Chondrocyte (in vitro differentiated cells): ENCODE measurements around the gene EFL1. TPM values are rescaled to one million over a fixed set of nuclear protein-coding genes. Genes with fewer than 3 reads are reported as not detected.

Experiments used
- DNase-seq: peaks from one replicate; pipeline ENCODE4 v3.0.0; 2021; ENCODE audit warnings: mixed read lengths, low spot score
- H3K27ac Mint-ChIP-seq: one replicate; pipeline ENCODE4 v1.8.0; 2021; ENCODE audit warnings: mild to moderate bottlenecking, moderate library complexity, mixed read lengths; ENCODE audit not compliant: unreplicated experiment
- H3K27me3 Mint-ChIP-seq: 2 replicates; pipeline ENCODE4 v1.8.0; 2021; ENCODE audit warnings: low read depth, mixed read lengths
- H3K36me3 Mint-ChIP-seq: 2 replicates; pipeline ENCODE4 v1.8.0; 2021; ENCODE audit warnings: low read depth, mixed read lengths
- H3K4me1 Mint-ChIP-seq: 2 replicates; pipeline ENCODE4 v1.8.0; 2021; ENCODE audit warnings: low read depth, mild to moderate bottlenecking, mixed read lengths
- H3K4me3 Mint-ChIP-seq: one replicate; pipeline ENCODE4 v1.8.0; 2021; ENCODE audit warnings: mild to moderate bottlenecking, moderate library complexity, mixed read lengths; ENCODE audit not compliant: unreplicated experiment
- H3K9me3 Mint-ChIP-seq: 2 replicates; pipeline ENCODE4 v1.8.0; 2021; ENCODE audit warnings: low read depth, mixed read lengths
- total RNA-seq: library from RNA; stranded (reverse); gene quantifications from 3 replicates; pipeline ENCODE4 v1.2.1, GENCODE V29; 2021
- TF ChIP-seq, protein P1 (sequence below): fragments of 200-600 bp; sonication (generic); IDR thresholded peaks from 2 replicates; pipeline ENCODE4 v1.5.0; 2021; ENCODE audit warnings: antibody characterized with exemption, mild to moderate bottlenecking, moderate library complexity

Gene EFL1
- total RNA-seq, 1 donor from 2014 or later, result 16.6 TPM

DNA sequence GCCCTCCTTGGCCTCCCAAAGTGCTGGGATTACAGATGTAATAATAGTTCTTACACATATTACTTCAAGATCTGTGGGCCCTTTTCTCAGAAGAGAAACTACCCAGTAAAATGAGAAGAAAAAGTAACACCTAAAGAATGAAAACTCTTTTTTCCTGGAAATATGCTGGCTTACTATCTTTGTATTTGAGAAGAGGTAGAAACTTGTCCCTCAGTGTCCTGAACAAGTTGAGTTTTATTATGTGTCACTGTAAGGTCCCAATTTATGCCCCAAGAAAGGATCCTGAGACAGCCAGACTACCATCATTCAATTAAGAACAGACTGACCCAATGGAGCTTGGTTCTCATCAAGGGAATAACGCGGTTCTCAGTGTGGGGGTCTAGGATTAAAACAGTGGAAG is 93.8 kb downstream of the EFL1 start:
- Mint-ChIP-seq H3K9me3 (no peaks in the 10 kb centered on the region), H3K4me1 (peaks cover 15% of the 10 kb centered on the region), H3K27ac (no peak overlapping the region), H3K36me3 (peaks cover 2% of the 10 kb centered on the region), H3K27me3 (no peaks in the 10 kb centered on the region), H3K4me3 (no peak overlapping the region)
- DNase-seq, result no peak
- TF ChIP-seq, protein P1, sequence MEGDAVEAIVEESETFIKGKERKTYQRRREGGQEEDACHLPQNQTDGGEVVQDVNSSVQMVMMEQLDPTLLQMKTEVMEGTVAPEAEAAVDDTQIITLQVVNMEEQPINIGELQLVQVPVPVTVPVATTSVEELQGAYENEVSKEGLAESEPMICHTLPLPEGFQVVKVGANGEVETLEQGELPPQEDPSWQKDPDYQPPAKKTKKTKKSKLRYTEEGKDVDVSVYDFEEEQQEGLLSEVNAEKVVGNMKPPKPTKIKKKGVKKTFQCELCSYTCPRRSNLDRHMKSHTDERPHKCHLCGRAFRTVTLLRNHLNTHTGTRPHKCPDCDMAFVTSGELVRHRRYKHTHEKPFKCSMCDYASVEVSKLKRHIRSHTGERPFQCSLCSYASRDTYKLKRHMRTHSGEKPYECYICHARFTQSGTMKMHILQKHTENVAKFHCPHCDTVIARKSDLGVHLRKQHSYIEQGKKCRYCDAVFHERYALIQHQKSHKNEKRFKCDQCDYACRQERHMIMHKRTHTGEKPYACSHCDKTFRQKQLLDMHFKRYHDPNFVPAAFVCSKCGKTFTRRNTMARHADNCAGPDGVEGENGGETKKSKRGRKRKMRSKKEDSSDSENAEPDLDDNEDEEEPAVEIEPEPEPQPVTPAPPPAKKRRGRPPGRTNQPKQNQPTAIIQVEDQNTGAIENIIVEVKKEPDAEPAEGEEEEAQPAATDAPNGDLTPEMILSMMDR, result no peak

DNA sequence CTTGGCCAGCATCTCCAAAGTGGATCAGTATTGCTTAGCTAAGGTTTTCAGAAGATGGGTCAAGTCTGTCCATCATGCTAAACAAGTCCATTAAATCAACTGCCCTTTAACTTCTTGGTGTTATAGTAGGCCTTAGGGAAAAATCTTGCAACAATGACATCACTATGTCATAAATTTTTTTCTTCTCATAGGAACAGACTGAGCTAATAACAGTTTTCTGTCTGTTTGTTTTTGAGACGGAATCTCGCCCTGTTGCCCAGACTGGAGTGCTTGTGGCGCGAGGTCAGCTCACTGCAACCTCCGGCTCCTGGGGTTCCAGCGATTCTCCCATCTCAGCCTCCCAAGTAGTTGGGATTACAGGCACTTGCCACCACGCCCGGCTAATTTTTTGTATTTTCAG is 94.2 kb downstream of the EFL1 start:
- H3K27ac Mint-ChIP-seq, result no peak overlapping the region

DNA sequence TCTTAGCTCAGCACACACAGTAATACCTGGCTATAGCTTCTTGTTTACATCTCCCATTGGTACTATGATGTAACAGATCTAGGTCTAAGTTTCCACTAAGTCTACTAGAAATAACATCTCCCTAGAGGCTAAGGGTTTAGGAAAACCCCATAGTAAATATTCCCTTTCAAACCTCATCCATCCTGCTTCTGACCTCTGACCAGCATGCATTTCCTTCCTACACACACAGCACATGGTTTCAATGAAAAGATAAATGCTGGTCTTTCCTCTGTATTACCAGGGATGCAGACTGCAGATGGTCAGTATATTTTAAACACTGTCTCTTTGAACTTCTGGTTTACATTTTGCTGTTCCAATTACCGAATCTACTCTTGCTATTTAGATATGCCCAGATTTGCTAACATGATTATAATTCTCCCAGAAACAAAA is 96.6 kb downstream of the EFL1 start:
- Mint-ChIP-seq H3K27ac (no peak overlapping the region), H3K4me1 (peaks cover 12% of the 10 kb centered on the region)
- TF ChIP-seq, protein P1, result no peak

More for the DNA sequence above, 94.2 kb downstream of the EFL1 start:
- TF ChIP-seq, protein P1, result no peak
- Mint-ChIP-seq H3K36me3 (peaks cover 2% of the 10 kb centered on the region), H3K4me1 (peaks cover 15% of the 10 kb centered on the region), H3K27me3 (no peaks in the 10 kb centered on the region), H3K9me3 (no peaks in the 10 kb centered on the region), H3K4me3 (no peak overlapping the region)
- DNase-seq, result no peak

DNA sequence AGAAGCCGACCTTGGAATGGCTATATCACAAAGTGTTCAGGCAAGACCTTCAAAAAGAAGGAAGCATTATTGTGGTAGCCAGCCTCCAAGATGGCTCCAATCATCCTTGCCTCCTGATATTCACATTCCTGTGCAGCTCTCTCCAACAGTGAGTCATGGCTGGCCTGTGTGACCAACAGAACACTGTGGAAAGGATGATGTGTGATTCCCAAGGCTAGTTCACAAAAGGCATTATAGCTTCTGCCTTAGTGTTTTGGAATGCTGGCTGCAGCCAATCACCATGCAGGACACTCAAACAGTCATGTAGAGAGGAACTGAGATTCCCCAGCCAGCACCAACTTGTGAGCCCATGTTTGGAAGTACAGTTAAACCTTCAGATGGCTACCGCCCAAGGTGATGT is 102.6 kb downstream of the EFL1 start:
- no peak for DNase-seq
- peaks cover 2% of the 10 kb centered on the region for H3K9me3 Mint-ChIP-seq
- H3K27ac Mint-ChIP-seq, result peak overlapping the region; percentile 90
- TF ChIP-seq, protein P1, result no peak
- peaks cover 12% of the 10 kb centered on the region for H3K4me1 Mint-ChIP-seq
- H3K27me3 Mint-ChIP-seq, result no peaks in the 10 kb centered on the region
- H3K4me3 Mint-ChIP-seq, result no peak overlapping the region
- H3K36me3 Mint-ChIP-seq, result peaks cover 14% of the 10 kb centered on the region

More for the DNA sequence above, 96.6 kb downstream of the EFL1 start:
- Mint-ChIP-seq H3K27me3 (no peaks in the 10 kb centered on the region), H3K9me3 (no peaks in the 10 kb centered on the region), H3K36me3 (peaks cover 8% of the 10 kb centered on the region), H3K4me3 (no peak overlapping the region)
- no peak for DNase-seq

DNA sequence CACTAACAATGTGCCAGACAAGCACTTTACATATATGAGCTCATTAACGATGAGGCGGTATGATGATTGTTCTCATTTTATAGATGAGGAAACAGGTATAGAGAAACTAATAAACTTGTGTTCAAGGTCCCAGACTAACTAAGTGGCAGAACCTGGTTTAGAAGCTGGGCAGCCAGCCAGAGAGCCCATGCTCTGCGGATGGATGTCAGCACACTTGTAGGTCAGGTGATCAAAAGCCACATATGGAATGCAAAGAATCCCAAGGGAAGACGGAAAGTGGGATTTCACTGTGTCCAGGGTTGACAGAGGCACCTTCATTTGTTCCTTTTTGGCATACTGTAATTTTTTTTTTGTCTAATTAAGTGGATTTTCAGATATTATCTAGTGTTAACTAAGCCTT is 103.7 kb downstream of the EFL1 start:
- peaks cover 12% of the 10 kb centered on the region for H3K36me3 Mint-ChIP-seq

More for the DNA sequence above, 103.7 kb downstream of the EFL1 start:
- Mint-ChIP-seq H3K4me3 (no peak overlapping the region), H3K9me3 (peaks cover 2% of the 10 kb centered on the region), H3K27me3 (no peaks in the 10 kb centered on the region), H3K4me1 (peaks cover 12% of the 10 kb centered on the region), H3K27ac (no peak overlapping the region)
- DNase-seq, result no peak
- TF ChIP-seq, protein P1, result no peak
